T-helper 22 cell (primary cell): Measurements from ENCODE around the gene SERPINA5.
"Not testable (repeated sequence)": the region's sequence is repeated elsewhere in the genome, so short reads cannot be mapped to it uniquely, and the experiment has no call there.

Experiments used
- DNase-seq: peaks from one replicate; pipeline ENCODE4 v3.0.0-alpha.2; 2020; ENCODE audit warnings: low read depth

Gene SERPINA5

GRCh38 chr14:94622653-94623421 lies 41.6 kb downstream of the SERPINA5 start:
- no peak for DNase-seq

- DNase-seq = no peak
These were observed 42.2 kb downstream of the SERPINA5 start for GRCh38 chr14:94623422-94623809.

- no peak for DNase-seq
These were observed 42.8 kb downstream of the SERPINA5 start for GRCh38 chr14:94623856-94624499.

- no peak for DNase-seq
These were observed 43.5 kb downstream of the SERPINA5 start for GRCh38 chr14:94624537-94625352.

- no peak for DNase-seq
These were observed 44.1 kb downstream of the SERPINA5 start for GRCh38 chr14:94625353-94625635.

GRCh38 chr14:94628578-94628977 lies 47.4 kb downstream of the SERPINA5 start:
- DNase-seq = no peak

GRCh38 chr14:94630396-94630795 lies 49.2 kb downstream of the SERPINA5 start:
- DNase-seq = no peak

GRCh38 chr14:94631050-94631449 lies 49.8 kb downstream of the SERPINA5 start:
- DNase-seq = no peak

- no peak for DNase-seq
These were observed 50.5 kb downstream of the SERPINA5 start for GRCh38 chr14:94631536-94632304.

- no peak for DNase-seq
These were observed 51.0 kb downstream of the SERPINA5 start for GRCh38 chr14:94632305-94632590.

GRCh38 chr14:94633121-94633520 lies 51.9 kb downstream of the SERPINA5 start:
- no peak for DNase-seq

- no peak for DNase-seq
These were observed 53.9 kb downstream of the SERPINA5 start for GRCh38 chr14:94635154-94635553.

- no peak for DNase-seq
These were observed 55.7 kb downstream of the SERPINA5 start for GRCh38 chr14:94636744-94637412.

GRCh38 chr14:94637814-94638213 lies 56.6 kb downstream of the SERPINA5 start:
- DNase-seq = not testable (repeated sequence)

- no peak for DNase-seq
These were observed 57.1 kb downstream of the SERPINA5 start for GRCh38 chr14:94638339-94638738.

- DNase-seq = no peak
These were observed 58.0 kb downstream of the SERPINA5 start for GRCh38 chr14:94638961-94639817.

- no peak for DNase-seq
These were observed 59.8 kb downstream of the SERPINA5 start for GRCh38 chr14:94640721-94641631.

- DNase-seq = no peak
These were observed 60.4 kb downstream of the SERPINA5 start for GRCh38 chr14:94641632-94641955.
